RPMI7951 (cell line): ENCODE measurements around the gene OR13C4. TPM values are rescaled to one million over a fixed set of nuclear protein-coding genes. Genes with fewer than 3 reads are reported as not detected.
"Not testable (repeated sequence)": the region's sequence is repeated elsewhere in the genome, so short reads cannot be mapped to it uniquely, and the experiment has no call there.

ENCODE experiments used
- DNase-seq: peaks from one replicate; pipeline ENCODE4 v3.0.0-alpha.2; 2012; ENCODE audit warnings: low read depth
- total RNA-seq: library from RNA; depleted of rRNA; stranded (reverse); fragments of >200 nt; shearing (Covaris generic); gene quantifications from 2 replicates; pipeline ENCODE4 v1.2.3, GENCODE V29; 2014; rRNA removed

OR13C4 gene
- total RNA-seq, result not detected in 2 replicates

DNA sequence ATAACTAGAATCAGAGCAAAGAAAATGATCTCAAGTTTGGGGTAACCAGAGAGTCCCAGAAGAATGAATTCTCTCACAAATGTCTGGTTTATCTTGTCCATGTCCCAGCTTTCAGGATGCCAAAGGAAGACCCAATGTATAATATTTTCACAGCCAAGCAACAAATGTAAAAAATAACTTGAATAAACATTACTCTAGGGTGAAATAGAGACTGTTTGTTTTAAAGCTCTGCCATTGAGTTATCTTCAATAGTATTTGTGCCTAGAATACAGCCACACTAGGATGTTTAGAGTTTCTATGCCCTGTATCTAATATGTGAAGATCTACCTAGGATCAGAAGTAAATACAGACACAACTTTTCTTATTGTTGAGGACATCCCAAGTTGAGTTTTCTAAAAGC lies at the start of gene OR13C4:
Gene OR13C4, minus strand, starts transcription at position 101 of the 400 bp plus-strand sequence. Its CDS starts 0 bp downstream, at position 101.
- DNase-seq, result no peak

DNA sequence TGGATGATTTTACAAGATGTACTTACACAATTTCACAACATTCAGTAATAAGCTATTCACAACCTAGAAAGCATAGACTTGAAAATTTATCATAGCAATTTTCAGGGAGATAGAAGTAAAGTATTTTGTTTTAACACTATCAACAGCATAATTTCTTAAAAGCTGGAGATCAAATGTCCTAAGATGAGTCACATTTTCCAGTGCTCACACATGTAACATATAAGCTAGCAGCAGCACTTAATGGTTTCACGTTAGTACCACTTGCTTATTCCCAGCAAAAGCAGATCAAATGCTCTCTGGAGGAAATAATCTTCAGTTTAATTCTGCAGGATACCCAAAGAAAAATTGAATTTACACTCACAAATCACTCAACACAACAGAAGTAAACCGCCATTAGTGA lies 48.4 kb upstream of the OR13C4 start:
- no peak for DNase-seq

DNA sequence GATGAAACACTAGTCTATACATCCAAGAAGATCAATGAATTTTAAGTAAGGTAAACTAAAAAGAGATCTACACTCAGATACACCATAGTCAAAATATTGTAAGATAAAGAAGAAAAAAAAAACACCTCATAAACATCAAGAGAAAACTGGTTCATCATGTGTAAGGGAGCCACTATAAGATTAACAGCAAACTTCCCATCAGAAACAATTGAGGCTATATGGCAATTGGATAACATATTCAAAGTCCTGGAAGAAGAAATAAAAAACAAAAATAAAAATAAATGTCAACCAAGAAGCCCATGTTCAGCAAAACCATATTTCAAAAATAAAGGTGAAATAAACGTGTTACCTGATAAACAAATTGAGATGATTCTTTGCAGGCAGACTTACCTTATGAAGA lies 45.6 kb upstream of the OR13C4 start:
- no peak for DNase-seq

DNA sequence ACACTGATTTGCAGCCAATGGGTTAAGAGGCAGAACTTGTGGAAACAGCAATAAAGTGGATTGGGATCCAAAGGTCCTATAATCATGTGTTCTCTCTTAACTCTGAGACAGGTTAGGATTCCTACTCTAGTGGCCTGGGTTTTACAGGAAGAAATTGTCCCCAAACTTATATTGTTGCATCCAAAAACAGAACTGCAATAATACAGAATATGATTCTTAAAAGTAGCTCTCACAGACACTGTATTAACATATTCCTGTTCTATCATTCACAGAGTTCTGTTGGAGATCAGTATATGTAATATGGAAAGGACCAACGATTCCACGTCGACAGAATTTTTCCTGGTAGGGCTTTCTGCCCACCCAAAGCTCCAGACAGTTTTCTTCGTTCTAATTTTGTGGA lies 41.9 kb upstream of the OR13C4 start, which contains the start of gene OR13C8:
Gene OR13C8, plus strand, starts transcription at position 301 of the 400 bp plus-strand sequence. Its CDS starts 0 bp downstream, at position 301.
- no peak for DNase-seq

DNA sequence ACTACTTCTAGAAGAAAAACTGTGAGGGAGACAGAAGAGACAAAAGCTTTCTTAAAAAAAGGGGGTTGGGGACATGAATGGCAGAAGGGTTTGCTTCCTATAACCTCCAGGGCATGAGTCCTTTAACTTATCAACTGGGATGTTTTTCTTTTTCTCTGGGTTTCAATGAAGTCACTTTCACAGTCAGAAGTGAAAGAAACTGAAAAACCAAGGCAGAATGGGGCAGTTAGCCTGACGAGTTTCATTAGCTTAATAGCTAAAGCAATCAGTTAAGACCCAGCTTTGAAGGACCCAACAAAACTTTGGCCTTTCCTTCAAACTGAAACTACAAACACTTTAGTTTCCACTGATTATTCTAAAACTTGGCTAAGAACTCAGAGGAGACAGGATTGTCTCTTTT lies 37.3 kb upstream of the OR13C4 start:
- no peak for DNase-seq

DNA sequence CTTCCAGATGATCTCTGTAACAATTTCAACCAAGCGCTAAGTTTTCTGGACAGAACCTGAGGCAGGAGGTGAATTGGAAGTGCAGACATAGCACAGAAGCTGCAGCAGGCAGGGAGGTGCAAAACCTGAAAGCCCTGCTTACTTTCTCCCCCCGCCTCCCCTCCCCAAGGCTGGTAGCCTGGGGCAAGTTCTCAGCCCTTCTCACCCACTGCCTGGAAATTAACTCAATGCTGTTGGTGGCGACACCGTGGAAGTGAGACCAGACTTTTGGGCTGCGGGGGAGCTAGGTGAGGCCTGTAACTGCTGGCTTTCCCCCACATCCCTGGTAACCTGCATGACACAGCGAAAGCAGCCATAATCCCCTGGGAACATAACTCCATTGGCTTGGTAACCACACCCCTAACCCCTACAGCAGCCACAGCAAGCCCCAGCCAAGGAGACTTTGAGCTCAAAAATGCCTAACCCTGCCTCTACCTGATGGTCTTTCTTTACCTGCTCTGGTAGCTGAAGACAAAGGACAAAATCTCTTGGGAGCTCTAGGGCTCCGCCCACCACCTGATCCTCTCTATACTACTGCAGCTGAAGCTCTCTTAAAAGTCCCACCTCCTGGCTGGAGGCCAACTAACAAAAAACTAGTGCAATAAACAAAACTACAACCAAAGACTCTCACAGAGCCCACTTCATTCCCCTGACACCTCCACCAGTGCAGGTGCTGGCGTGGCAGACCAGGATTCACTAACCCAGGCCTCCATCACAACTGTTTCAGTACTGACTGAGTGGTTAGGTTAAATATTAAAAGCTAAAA lies 30.0 kb upstream of the OR13C4 start:
- no peak for DNase-seq

DNA sequence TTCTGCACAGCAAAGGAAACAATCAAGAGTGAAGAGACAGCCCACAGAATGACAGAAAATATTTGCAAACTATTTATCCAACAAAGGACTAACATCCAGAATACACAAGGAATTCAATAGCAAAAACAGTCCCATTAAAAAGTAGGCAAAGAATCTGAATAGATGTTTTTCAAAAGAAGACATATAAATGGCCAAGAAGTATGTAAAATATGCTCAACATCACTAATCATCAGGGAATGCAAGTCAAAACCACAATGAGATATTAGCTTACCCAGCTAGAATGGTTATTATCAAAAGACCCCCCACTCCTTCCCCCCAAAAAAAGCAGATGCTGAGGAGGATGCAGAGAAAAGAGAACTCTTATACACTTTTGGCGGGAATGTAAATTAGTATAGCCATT lies 28.5 kb upstream of the OR13C4 start:
- DNase-seq, result no peak

DNA sequence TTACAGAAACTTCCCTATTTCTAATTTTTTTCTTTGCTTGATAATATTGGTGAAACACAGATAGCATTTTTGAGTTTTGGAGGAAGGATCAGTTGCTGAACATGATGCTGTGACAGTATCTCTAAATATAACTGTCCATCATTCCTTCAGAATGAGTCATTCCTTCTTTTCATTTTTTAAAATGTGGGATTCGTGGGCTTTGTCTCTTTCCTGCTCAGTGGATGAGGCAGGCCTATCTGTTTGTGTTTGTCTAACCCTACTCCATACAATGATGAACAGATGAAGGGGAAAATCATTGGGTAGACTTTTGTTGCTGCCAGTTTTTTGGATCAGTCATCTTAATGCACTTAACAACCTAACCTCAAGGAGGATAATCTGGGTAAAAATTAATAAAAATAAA lies 26.3 kb upstream of the OR13C4 start:
- peak; percentile 10 for DNase-seq

DNA sequence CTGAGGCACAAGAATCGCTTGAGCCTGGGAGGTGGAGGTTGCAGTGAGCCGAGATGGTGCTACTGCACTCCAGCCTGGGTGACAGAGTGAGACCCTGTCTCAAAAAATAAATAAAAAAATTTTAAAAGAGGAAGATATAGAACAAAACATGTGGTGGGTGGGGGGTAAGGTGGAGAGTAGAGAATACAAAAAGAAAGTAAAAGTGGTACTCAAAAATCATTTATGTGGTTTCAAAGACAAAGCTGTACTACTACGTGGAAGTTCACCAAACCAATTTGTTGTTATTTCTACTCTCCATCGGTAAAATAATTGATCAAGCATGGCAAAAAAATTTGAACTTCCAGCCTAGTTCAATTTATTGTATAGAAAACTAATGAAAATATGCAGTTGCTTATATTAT lies 17.6 kb upstream of the OR13C4 start:
- DNase-seq, result no peak

DNA sequence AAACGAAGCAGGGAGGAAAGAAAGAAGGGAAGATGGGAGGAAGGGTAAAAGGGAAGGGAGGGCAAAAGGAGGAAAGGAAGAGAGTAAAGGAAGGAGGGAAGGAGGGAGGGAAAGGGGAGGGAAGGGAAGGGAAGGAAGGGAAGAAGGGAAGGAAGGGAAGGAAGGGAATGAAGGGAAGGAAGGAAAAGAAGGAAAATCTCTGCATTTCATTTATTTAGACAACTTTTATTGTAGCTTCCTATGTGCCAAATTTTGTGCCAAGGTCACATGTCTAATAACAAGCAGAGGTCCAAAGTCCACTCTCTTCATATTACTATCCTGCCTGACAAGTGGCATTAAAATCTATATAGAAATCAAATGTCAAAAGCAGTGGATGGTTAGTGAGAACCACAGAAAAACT lies 12.3 kb upstream of the OR13C4 start:
- DNase-seq, result no peak

DNA sequence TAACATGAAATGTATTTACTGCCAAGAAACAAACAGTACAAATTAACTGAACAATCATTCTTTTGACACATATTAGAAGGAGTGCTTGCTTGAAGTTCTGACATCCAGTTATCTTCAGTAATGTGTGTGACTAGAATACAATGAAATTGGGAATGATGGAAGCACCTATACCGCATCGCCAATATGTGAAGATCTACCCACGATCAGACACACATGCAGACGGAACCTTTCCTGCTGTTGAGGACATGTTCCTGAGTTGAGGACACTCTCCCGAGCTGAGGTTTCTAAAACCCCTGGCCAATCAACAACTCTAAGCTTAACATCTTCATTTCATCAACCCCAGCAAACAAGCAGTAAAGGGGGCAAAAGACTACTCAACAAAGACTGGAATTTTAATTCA lies 9.7 kb upstream of the OR13C4 start, which contains the start of gene OR13C3:
Gene OR13C3, minus strand, starts transcription at position 101 of the 400 bp plus-strand sequence. CDS start 133 bp downstream, outside the sequence.
- no peak for DNase-seq

DNA sequence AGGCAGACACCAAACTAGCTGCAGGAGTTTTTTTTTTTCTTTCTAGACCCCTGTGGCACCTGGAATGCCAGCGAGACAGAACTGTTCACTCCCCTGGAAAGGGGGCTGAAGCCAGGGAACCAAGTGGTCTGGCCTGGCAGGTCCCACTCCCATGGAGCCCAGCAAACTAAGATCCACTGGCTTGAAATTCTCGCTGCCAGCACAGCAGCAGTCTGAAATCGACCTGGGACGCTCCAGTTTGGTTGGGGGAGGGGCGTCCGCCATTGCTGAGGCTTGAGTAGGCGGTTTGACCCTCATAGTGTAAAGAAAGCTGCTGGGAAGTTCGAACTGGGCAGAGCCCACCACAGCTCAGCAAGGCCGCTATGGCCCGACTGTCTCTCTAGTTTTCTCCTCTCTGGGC lies 6.8 kb downstream of the OR13C4 start:
- DNase-seq, result not testable (repeated sequence)

DNA sequence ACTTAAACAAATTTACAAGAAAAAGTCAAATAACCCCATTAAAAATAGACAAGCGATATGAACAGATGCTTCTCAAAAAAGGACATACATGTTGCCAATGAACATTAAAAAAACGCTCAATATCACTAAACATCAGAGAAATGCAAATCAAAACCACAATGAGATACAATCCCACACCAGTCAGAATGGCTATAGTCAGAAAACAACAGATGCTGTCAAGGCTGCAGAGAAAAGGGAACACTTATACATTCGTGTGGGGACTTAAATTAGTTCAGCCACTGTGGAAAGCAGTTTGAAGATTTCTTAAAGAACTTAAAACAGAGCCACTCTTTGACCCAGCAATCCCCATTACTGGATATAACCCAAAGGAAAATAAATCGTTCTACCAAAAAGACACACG lies 12.1 kb downstream of the OR13C4 start:
- no peak for DNase-seq

DNA sequence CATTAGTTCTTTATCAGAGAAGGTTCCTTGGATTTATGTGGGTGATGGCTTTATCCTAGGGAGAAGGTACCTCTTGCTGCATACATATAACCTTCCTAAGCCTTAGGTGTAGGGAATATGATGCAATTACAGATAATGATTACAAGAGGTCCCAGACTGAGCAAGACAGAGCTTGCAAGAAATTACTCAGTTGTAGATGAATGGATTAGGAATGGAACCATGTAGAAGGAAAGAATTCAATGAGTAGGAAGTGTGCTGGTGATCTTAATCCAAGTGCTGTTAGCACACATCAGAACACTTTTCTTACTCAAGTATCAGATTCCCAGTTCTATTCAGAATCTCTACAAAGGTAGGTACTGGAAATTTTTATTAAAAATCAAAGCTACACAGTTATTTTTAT lies 20.4 kb downstream of the OR13C4 start:
- no peak for DNase-seq

DNA sequence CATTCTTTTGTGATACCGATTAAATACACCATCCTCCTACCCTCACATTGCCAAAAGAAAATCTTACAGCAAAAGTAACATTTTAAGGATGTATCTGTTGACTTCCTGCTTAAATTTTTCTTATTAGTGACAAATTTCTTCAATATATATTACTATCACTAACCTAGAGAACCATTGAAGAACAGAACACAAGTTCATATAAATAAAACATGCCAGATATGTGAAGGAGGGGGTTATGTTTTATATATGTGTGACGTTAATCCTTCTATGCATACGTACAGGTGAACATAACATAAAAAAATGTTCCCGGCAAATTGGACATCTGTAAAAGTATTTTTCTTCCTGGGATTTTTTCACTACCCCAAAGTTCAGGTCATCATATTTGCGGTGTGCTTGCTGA lies 23.0 kb downstream of the OR13C4 start, which contains the start of gene OR13F1:
Gene OR13F1, plus strand, starts transcription at position 301 of the 400 bp plus-strand sequence. Its CDS starts 0 bp downstream, at position 301.
- no peak for DNase-seq

DNA sequence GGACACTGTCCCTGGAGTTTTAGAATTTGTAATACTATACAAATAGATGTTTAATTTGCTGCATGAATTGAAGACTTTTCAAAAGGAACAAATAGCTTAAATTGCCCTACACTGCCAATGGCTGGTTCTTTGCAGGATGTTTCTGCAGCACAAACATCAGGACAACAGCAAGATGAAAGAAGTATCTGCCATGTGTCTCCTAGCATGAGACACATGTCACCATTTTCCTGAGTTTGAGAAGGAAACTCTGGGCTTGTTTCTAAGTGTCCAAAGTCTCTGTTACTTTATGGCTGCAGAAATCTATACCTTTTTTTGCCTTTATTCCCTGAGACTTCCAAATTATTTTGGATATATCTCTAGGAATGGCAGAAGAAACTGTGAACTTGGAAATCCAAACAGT lies 23.6 kb downstream of the OR13C4 start:
- DNase-seq, result no peak

DNA sequence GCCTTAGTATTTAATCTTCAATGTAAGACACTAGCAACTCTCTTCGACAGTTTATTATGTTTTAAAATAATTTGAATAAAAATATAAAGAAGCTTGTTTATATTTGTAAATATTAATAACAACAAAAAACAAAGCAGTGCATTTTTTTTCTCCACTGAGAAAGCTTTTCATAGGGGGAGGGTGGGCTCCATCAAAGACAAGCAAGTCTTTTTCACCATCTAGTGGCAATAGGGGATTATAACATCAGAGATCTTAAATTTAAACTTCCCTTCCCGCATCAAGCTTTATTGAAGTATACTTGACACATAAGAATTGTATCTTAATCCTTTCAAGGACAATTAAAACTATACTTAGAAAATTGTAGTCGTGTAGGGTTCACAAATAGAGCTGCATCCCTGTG lies 32.2 kb downstream of the OR13C4 start:
- peak; percentile 12 for DNase-seq

DNA sequence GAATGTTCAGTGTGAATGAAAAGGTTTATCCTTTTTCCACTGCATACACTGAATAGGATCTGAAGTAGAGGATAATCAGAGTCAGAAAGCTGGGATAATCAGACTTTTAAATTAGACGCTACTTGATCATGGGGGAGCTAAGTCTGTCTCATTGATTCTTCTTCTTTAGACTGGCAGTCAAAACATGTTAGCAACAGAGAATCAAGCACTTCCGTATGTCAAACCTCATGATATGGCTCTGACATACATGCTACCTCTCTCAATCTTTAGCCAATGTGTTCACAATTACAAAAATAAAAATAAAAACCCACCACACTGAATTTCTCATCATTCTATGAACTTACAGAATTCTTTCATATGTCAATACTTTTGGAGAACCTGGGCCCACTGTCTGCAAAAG lies 42.0 kb downstream of the OR13C4 start:
- DNase-seq, result no peak

DNA sequence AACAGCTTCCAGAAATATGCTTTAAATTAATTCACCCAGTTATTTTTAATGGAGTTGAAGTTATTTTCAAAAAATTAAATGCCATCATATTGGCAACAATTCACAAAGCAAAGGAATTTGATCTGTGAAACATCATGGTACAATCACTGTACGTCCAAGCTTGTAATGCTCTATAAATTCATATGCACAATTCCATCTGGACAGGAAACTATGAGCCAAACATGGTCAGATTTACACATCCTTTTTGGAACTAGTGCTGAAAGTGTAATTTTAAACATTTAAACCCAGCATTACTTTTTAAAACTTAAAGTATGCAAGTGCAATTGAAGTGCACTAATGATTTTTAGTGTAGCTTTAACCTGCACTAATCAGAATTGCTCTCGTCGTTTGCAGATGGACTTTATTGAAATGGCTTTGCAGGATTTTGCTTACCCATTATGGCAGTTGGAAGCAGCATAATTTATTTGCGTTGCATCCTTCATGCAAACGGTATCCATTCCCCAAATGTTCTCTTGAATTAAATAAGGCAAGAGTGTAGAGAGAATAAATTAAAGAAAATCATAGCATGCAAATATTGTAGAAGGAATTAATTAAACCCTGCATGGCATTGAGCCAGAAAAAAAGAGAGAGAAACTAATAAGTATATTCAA lies 44.0 kb downstream of the OR13C4 start:
- no peak for DNase-seq
